ENCODE data around the gene NHS. TPM values are rescaled to one million over a fixed set of nuclear protein-coding genes. Genes with fewer than 3 reads are reported as not detected.

Gene NHS
- total RNA-seq, 1 experiment from 2014 or later, result 19.5 TPM

DNA sequence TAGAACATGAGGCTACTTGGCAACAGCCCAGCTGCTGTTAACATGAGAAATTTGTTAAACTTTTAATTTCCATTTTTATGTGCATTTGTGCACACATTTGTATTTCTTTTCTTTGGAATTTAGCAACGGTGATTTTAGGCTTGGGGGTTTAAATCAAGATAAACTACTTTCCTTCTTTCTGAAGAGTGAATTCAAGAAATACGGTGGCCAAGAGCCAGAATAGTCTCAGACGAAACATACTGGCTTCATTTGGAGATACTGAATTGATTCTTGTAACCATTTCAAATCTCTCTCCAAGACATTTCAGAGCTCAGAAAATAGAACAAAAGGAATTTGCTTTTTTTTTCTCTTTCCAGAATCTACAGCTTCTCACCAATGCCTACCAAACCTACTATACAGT lies 228.2 kb downstream of the NHS start:
- peaks cover 56% of the 10 kb centered on the region for H3K4me1 Mint-ChIP-seq (ENCODE audit: low read depth, unreplicated experiment)
- no TSS peak for BruUV-seq (replicated peaks)
- intact Hi-C loops (cut with micrococcal nuclease; ENCODE audit: unreplicated experiment), result no loop called here
- CTCF ChIA-PET, result no interaction called here
- H3K27me3 Mint-ChIP-seq (ENCODE audit: unreplicated experiment), result no peaks in the 10 kb centered on the region
- DNase-seq, result no peak
- TF ChIP-seq, protein P1, sequence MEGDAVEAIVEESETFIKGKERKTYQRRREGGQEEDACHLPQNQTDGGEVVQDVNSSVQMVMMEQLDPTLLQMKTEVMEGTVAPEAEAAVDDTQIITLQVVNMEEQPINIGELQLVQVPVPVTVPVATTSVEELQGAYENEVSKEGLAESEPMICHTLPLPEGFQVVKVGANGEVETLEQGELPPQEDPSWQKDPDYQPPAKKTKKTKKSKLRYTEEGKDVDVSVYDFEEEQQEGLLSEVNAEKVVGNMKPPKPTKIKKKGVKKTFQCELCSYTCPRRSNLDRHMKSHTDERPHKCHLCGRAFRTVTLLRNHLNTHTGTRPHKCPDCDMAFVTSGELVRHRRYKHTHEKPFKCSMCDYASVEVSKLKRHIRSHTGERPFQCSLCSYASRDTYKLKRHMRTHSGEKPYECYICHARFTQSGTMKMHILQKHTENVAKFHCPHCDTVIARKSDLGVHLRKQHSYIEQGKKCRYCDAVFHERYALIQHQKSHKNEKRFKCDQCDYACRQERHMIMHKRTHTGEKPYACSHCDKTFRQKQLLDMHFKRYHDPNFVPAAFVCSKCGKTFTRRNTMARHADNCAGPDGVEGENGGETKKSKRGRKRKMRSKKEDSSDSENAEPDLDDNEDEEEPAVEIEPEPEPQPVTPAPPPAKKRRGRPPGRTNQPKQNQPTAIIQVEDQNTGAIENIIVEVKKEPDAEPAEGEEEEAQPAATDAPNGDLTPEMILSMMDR (IDR thresholded peaks at IDR 0.05; ENCODE audit: unreplicated experiment), result no peak
- H3K9me3 Mint-ChIP-seq (ENCODE audit: low read depth, unreplicated experiment), result no peaks in the 10 kb centered on the region
- no peak overlapping the region for H3K4me3 Mint-ChIP-seq (ENCODE audit: low read depth, unreplicated experiment)
- no peak overlapping the region for H3K27ac Mint-ChIP-seq (ENCODE audit: unreplicated experiment)
- H3K36me3 Mint-ChIP-seq (ENCODE audit: insufficient read depth, unreplicated experiment), result peaks cover 6% of the 10 kb centered on the region

DNA sequence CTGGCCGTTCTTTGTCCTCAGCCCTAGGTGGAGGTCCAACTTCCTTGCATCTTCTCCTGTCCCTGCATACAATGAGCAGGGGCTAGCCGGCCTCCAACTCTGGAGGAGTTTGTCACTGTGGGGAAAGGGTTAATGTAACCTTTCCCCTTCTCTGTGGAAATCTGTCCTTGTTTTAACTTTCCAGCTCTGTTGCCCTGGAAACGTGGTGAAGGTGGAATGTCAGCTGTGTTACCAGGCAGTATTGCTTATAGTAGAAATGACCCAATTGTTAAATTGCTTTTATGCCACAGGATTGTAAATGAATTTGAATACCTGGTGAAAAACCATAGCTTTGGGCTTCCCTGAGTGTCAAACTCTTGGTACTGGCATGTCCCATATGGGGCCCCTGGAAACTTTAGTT lies 230.7 kb downstream of the NHS start:
- no TSS peak for BruUV-seq (replicated peaks)
- Mint-ChIP-seq H3K27ac (ENCODE audit: unreplicated experiment) (no peak overlapping the region), H3K4me3 (ENCODE audit: low read depth, unreplicated experiment) (no peak overlapping the region), H3K27me3 (ENCODE audit: unreplicated experiment) (no peaks in the 10 kb centered on the region), H3K36me3 (ENCODE audit: insufficient read depth, unreplicated experiment) (peaks cover 13% of the 10 kb centered on the region), H3K4me1 (ENCODE audit: low read depth, unreplicated experiment) (peaks cover 55% of the 10 kb centered on the region), H3K9me3 (ENCODE audit: low read depth, unreplicated experiment) (no peaks in the 10 kb centered on the region)
- CTCF ChIA-PET, result no interaction called here
- intact Hi-C loops (cut with micrococcal nuclease; ENCODE audit: unreplicated experiment), result no loop called here
- TF ChIP-seq, protein P1 (IDR thresholded peaks at IDR 0.05; ENCODE audit: unreplicated experiment), result no peak
- DNase-seq, result no peak

DNA sequence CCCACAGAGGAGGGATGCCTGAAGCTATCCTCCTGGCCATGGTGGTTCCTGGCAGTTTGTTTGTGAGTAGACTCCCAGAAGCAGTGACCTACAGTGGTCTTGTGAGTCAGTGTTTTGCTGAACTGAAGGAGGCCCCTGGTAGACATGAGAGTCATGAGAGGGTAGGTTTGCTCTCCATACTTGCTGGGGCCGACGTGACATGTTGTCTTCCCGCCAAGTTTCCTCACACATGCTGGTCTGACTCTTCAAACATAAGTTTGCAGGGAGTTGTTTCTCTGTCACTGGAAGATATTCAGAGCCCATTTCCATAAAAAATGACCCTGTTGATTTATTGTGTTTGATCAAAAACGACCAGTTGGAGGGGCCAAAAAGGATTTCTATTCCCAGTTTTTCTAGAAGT lies 231.2 kb downstream of the NHS start:
- CTCF ChIA-PET, result no interaction called here
- Mint-ChIP-seq H3K36me3 (ENCODE audit: insufficient read depth, unreplicated experiment) (peaks cover 13% of the 10 kb centered on the region), H3K4me1 (ENCODE audit: low read depth, unreplicated experiment) (peaks cover 52% of the 10 kb centered on the region), H3K27ac (ENCODE audit: unreplicated experiment) (no peak overlapping the region), H3K27me3 (ENCODE audit: unreplicated experiment) (no peaks in the 10 kb centered on the region), H3K4me3 (ENCODE audit: low read depth, unreplicated experiment) (no peak overlapping the region), H3K9me3 (ENCODE audit: low read depth, unreplicated experiment) (no peaks in the 10 kb centered on the region)
- DNase-seq, result no peak
- TF ChIP-seq, protein P1 (IDR thresholded peaks at IDR 0.05; ENCODE audit: unreplicated experiment), result no peak
- no TSS peak for BruUV-seq (replicated peaks)
- intact Hi-C loops (cut with micrococcal nuclease; ENCODE audit: unreplicated experiment), result no loop called here

DNA sequence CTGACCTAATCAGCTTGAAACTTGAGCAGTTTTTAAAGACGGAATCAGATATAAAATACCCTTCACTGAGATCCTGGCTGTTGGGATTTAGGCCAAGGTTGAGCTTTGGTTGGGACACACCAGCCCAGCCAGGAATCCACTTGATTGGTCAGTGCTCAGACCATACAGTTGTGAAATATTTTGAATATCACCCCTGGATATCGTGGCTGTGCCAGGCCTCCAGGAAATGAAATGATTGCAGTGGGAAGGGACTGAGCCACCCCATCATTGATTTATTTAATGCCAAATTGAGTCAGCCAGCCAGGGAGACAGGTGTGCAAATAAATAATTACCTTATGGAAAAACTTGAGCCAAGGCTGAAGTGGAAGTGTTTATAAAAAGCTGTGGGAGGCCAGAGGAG lies 233.9 kb downstream of the NHS start:
- Mint-ChIP-seq H3K9me3 (ENCODE audit: low read depth, unreplicated experiment) (no peaks in the 10 kb centered on the region), H3K36me3 (ENCODE audit: insufficient read depth, unreplicated experiment) (peaks cover 17% of the 10 kb centered on the region), H3K27ac (ENCODE audit: unreplicated experiment) (peak overlapping the region; percentile 93), H3K27me3 (ENCODE audit: unreplicated experiment) (no peaks in the 10 kb centered on the region), H3K4me1 (ENCODE audit: low read depth, unreplicated experiment) (peaks cover 62% of the 10 kb centered on the region), H3K4me3 (ENCODE audit: low read depth, unreplicated experiment) (peak overlapping the region; percentile 36)
- TF ChIP-seq, protein P1 (IDR thresholded peaks at IDR 0.05; ENCODE audit: unreplicated experiment), result no peak
- DNase-seq, result peak; percentile 72
- BruUV-seq (replicated peaks), result no TSS peak
- intact Hi-C loops (cut with micrococcal nuclease; ENCODE audit: unreplicated experiment), result no loop called here
- CTCF ChIA-PET, result interaction anchor here (0.5 to 2.2 kb wide), 5 partner anchors 14 to 792 kb away, joined by 3 to 5 read pairs (median 4); no protein-coding TSS in a partner anchor

Data from Calu3 (cell line).